ENCODE measurements around the gene GRIK4.

GRIK4 gene

DNA sequence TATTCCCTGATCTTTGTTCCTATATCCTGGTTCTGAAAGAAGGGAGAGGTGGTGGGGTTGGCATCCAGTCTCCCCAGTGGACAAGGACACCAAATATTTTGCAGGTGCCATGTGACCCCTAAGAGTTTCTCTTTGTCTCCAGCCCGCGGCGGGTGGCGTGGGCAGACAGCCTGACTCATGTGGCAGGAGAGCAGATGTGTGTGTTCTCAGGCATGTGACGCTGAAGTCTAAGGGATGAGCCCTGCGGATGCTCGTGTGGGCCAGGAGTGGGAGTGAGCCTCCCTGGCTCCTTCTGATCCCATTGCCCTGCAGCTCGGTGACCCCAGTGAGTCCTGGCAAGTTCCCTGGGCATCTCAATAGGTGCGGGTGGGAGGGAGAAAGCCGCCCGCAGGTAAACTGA, 417.5 kb downstream of the GRIK4 start:
- peak; percentile 12 for DNase-seq

DNA sequence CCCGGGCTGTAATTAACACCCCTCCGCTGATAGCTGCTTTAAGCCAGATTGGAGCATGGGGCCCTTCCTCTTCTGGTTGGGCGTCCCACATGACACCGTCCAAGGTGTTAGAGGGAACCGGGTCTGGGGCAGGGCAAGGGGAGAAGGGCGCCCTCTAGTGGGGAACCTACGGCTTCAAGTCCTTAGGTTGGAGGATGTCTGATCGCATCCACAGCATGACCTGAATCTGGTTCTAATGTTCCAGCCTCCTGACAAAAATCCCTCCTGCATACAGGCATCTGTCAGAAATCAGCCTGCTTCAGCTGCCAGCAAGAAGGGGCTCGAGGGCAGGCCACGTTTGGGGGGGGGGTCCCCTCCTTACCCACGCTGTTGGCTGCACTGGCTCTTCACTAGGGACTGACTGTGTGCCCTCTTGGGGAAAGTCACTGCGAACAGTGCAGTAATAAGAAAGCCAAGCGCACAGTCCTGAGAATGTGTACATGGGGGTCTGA, 418.2 kb downstream of the GRIK4 start:
- DNase-seq = peak; percentile 48

DNA sequence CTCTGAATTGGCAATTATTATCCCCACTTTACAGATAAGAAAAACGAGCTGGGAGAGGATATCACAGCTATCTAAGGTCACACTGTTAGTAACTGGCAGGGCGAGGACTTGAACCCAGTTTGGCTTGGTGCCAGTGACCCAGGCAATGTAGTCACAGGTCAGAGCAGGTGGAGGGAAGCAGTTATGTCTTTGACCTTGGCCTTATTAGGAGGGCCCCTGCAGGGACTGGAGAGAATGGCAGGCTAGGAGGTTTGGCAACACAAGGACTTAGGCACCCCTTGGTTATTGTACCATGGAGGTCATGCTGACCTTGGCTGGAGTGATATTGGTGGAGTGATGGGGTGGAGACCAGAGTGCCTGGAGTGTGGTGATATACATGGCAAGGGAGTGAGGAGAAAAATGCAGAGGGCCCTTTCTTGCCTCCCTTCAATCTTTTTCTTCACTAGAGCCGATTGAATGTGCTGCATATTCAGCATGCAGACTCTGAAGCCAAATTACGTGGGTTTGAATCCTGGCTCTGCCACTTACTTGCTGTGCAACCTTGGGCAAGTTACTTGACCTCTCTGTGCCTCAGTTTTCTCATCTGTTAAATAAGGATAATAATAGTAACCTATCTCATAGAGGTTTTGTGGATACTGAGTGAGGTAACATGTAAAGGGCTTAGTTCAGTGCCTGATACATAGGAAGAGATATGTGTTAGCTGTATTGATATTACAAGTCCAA, 419.7 kb downstream of the GRIK4 start:
- DNase-seq = no peak

DNA sequence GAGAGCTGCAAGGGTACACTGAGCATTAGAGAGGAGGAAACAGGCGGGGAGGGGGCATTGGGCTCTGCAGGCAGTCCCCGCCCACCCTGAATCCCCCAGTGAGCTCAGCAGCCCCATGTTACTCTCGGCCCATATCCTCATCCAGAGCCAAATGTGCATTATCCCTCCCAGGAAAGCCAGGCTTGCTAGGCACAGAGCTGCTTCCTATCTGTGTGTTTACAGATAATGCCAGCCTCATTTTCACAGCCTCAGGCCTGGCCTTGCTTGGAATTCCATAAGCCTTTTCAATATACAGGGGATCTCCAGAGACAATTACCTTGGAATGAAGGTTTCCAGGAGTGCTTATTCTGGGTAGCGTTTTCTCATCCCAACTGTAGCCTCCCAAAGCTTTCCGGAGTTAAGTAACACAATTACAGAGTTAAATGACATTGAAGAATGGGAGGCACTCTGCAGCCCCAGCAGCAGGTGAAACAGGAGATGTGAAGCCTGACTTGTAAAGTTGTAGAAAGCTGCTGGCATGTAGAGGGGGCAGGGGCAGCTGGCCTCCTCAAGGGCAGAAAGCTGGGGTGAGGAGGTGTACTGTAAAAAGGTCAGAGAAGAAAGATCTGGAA, 420.9 kb downstream of the GRIK4 start:
- DNase-seq = no peak

DNA sequence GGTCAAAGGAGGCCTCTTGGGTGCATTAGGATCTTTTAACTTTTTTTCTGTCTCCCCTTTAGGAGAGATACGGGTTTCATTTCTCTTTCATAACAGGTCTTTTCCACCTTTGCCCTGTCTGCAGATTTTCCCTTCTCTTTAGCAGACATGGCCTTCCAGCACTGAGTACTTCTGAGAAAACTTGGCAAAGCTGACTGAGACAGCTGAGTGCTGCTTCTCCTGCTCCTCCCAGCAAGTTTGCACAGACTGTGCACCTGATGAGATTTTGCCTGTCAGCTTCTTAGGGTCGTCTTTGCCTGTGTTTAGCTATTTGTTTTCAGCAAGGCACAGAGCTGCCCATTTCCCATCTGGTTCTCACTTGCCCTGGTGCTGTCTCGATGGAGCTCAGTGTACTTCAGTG, 424.8 kb downstream of the GRIK4 start:
- no peak for DNase-seq

DNA sequence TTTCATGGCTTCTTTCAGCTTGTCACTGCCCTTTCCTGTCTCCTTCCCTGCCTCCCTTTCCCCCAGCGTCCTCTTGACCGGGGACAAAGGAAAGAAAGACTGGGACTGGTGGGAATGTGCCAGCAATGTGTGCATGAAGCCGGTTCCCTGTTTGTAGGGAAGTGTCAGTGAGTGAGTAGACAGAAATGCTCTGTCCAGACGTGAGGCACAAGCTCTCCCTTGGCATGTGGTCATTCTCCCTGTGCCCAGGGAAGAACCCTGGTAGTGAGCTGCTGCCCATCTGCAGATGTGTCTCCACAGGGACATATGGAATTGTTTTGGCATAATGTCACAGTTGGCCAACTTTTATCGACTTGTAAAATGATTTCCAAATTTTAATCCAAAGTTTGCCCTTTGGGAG, 426.0 kb downstream of the GRIK4 start:
- no peak for DNase-seq

DNA sequence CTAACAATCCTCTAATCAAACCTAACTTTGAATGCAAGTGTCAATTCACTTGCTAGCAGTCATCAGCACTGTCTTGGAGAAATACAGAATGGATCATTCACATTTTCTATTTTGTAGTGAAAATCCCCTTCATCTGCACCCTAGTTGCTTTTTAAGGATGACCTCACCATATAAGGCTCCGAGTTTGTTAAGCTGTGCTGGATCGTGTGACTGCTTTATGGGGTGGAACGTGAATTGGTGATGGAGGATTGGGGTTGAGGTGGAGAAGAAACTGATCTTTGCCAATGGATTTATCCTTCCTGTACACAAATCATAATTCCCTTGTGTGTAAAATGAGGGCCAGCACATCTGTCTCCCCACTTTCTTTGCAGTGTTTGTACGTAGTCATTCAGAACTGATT, 426.7 kb downstream of the GRIK4 start:
- no peak for DNase-seq

DNA sequence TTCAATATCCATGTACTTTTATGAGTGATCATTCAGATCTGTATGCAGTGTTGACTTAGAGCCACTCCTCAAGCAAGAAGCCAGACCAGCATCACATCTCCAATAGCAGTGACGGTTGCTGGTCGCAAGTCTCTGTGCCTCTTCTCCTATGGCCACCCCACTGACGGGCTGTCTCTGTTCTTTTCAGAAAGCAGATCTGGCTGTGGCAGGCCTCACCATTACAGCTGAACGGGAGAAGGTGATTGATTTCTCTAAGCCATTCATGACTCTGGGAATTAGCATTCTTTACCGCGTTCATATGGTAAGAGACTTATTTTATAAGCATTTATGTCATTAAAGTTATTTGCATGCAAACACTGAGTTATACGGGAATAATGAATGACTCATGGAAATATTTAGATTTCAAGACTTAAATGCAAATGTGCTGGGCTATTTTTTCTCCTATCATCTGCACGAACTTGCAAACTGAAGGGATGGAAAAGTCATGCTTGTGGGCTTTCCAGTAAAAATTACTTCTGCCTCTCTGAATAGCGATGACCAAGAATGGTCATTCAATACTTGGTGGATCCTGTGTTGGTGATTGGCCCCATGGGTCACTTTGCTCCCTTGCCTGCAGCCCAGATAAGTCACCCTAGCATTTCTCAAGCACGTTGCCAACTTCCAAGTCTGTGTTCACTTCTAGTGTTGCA, 428.8 kb downstream of the GRIK4 start:
- no peak for DNase-seq

DNA sequence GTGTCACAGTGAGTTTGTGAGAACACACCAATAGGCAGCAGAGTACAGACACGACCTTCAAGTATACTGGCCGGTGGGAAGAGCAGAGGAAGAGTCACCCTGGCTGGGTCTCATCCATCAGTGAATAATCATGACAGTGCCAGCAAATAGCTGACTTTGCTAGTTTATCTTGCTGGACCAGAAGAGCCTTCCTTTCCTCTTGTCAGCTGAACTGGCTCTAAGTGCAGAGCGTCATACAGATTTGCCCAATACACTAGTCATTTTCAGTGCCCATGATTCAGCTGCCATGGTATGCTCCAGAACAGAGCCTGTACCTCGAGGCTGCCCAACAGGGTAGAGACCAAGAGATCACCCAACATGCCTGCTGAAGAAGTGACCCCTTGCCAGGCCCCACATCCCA, 429.5 kb downstream of the GRIK4 start:
- DNase-seq = no peak

DNA sequence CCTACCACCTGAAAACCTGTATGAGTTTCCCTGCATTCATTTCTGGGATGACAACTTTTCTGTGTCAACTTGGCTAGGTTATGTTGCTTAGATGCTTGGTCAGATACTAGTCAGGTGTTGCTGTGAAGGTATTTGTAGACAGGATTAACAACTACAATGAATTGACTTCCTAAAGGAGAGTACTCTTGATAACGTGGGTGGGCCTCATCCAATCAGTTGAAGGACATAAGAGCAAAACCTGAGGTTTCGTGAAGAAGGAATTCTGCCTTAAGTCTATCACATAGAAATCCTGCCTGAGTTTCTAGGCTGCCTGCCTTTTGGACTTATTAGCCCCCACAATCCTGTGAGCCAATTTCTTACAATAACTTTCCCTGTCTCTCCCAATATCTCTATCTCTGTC, 431.2 kb downstream of the GRIK4 start:
- no peak for DNase-seq

DNA sequence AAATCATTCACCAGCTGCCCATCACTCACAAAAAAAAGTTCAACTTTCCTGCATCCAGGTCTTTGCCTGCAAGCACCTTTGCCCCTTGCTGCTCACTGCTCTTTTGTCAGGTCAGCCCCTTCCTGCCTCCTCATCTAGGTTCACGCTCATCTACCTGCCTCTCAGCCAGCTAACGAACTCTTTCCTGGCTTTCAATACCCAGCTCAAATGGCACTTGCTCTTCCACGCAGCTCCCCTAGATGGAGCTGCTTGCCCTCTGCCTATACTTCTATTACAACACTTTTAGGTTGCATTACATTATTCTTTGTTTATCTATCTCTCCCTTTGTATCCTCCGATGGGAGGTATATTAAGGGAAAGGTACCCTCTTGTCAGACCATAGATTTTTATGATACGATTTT, 433.5 kb downstream of the GRIK4 start:
- no peak for DNase-seq

DNA sequence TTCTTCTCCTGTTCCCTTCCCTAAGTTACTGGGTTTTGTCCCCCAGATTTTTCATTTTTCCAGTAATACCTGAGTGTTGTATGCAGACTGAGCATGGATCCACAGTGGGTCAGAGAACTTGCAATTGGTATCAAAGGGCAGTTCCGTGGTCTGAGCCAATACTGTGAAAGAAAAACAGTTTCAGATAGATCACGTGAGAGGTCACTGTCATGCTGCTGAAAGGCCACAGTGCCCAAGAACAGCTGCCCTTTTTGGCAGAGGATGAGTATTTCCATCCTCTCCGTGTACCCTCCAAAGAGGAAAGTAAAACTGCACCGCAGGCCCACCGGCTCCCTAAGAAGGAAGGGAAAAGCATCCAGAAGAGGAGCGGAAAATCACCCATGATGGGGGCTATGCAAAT, 439.3 kb downstream of the GRIK4 start:
- DNase-seq = no peak

DNA sequence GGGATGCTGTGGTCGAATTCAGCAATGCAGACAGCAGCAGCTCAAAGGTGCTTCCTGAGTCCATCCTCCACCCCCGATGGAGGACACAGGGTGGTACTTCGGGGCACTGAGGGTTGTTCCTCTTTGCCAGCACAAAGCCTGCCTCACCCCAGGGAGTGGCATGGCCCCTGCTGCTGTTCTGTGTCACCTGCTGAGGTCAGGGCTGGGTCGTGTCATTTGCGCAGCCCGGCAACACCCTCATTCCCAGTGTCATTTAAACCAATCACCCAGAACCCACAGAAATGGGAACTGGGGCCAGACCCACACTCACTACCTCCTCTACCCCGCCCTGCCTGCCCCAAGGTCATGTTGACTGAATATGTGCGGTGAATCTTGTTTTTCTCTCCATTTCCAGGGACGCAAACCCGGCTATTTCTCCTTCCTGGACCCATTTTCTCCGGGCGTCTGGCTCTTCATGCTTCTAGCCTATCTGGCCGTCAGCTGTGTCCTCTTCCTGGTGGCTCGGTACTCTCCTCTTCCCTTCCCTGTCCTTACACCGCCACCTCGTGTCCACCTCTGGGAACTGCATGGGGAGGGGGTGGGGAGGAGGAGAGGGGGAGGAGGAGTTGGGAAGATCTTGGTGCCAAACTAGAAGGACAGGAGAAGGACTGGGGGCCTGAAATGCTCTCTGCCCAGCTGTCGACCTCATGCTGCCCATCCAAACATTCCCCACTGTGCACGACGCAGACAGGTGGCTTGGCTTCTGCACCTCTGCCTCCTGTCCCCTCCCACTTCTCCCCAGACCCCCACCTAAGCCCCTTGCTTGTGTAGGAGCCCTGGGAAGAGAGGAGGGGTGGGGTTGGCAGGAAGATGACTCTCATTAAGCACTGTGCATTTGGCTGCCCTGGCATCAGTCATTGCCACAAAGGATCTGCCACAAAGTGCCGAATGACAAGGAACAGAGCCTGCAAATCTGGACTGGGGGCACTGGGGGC, 441.2 kb downstream of the GRIK4 start:
- DNase-seq = peak; percentile 71

DNA sequence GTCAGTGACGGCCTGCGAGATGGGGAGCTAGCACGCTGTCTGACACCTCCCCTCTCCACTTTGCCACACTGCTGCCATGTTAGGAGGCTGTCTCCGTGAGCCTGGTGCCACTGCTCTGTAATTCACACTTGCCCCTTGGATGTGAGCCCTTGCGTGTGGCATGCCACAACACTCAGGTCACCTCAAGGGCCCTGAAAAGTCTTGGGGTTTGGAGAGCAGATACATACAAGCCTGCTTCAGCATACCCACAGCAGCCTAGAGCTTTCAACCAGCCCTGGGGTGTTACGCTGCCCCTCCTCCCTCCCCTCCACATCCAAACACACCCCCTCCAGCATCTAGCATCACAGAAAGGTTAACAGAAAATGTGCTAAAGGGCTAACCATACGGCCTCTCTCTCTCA, 442.8 kb downstream of the GRIK4 start:
- no peak for DNase-seq

DNA sequence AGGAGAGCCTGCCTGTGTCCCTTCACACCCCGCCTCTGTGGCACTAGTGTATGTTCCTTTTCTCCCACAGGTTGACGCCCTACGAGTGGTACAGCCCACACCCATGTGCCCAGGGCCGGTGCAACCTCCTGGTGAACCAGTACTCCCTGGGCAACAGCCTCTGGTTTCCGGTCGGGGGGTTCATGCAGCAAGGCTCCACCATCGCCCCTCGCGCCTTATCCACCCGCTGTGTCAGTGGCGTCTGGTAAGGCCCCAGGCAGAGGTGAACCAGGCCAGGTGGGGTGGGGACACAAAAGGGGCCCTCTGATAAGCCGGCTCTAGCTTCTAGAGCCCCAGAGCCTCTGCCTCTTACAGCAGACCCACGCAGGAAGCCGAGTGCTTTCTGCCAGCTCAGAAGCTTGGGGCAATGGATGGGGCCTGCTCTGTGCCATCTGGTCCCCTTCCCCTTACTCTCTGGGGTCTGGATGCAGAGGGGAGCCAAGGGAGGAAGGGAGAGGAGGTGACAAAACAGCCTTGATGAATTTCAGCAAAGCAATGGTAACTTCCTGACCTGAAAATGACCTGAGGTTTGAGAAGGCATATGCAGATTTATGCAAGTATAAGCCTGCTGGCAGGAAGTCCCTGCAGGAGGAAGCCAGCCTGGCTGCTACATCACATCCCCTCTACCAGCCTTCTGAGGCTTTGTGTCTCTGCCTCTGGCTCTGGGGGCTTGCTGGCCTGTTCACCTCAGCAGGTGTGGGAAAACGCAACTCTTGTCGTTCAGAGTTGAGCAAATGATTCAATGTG, 445.4 kb downstream of the GRIK4 start:
- DNase-seq = no peak

DNA sequence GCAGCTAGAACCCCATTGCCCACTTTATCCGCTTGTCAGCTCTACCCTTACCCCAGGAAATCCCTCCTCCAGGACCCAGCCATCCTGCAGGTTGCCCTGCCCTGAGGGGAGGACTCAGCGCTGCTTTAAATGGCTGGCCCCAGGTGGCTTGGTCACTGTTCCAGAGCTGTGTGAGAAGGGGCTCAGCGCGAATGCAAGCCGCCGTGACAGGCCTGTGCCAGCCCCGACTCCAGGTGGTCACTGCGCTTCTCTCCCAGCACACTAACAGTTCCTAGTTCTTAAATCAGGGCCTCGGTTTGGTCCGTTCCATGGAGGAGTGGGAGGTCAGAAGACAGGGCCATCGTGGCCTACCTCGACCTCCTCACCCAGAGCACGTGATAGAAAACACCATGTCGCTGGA, 446.6 kb downstream of the GRIK4 start:
- DNase-seq = no peak

DNA sequence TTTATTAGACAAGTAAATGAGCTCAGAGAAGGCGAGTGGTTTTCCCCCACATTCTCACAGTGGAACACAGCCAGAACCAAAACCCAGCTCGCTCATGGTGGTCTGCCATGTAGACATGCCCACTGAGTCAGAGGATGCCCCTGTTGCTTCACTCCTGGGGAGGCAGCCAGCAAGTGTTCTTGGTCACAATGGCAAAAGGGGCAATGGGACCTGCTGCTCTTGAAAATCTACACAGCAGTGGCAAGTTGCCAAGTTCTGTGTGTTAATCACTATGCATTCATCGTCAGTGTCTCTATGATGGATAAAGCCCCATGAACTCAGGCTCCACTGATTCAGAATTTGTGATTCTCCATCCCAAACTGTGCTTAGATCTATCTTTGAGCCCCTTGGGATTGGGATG, 447.6 kb downstream of the GRIK4 start:
- no peak for DNase-seq

DNA sequence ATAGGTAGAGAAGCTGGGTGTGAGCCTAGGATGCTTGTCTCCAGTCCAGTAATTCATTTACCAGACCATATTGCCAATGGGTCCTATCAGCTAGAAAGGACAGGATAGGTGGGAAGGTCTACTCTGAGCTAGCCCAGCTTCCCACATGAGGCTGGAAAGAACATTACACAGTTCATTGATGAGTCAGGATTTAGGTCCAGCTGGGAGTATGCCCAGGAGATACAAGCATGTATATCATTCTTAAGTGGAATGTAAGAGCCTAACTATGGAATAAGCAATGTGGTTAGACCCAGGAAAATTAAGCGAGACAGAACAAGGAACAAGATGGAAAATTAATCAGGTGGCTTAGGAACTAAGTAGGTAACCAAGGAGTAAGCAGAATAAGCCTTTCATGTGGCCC, 453.3 kb downstream of the GRIK4 start:
- peak; percentile 31 for DNase-seq

DNA sequence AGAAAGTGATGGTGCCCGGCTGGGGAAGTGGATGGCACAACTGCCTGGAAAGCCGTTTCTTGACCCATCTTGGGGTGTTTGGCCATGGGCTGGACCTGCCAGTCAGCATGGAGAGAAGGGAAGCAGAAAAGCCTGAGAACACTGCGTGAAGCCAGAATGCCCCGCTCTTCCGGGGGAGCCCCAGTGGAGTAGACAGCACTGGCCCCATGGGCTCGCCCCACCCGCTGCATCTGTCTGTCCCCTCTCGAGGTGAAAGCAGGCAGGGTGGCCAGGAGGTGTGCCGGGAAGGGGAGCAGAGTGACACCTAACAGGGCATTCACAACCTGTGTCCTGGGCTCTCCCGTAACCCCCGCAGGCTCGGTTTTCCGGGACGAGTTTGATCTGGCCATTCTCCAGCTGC, 455.3 kb downstream of the GRIK4 start:
- DNase-seq = no peak

DNA sequence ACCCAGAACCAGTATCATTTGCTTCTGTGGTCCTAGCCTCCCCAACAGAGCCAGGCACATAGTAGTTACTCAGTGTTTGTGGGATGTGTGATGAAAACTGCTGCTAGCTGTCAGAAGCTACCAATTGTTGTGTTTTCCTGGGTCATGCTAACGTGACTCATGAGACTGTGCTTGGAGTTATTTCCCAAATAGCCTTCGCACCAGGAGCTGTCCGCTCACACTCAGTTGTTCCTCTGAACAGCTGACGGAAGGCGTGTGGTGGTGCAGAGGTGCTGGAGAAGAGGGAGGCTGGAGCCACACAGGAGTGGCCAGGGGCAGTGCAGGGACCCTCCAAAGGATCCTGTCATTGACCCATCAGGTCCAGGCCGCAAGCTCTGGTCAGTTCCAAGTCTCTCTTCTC, 458.4 kb downstream of the GRIK4 start:
- no peak for DNase-seq

DNA sequence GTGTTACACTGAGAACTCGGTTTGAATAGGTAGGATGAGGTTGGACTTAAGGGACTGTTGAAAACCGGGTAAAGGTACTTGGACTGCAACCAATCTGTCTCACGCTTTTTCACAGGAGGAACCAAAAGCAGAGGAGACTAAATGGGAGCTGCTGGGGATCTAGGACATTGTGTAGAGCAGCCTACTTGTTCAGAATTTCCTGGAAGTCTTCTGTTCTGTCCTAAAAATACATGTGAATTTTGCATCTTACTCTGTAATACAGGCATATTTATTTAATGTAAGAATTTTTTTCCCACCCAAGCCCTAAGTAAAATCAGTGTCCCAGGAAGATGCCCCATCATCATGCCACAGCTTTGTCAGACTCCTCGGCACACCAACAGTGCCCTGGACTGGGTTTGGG, 460.3 kb downstream of the GRIK4 start:
- DNase-seq = no peak

DNA sequence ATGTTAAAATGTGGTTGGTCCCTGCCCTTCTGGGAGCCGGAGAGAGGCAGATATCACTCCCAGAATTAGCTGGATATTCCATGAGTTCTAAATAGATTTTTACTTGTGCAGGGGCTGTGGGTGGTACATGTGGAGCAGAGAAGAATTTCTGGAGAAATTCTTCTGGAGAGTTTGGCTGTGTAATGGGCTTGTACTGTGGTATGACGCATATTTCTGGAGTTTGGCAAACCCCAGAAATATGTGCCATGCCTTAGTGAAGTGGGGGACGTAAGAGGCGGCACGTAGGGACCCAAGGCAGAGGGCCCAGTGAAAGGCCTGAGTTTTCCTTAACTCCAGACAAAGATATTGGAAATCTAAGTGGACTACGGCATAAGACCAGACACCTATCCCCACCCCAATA, 461.1 kb downstream of the GRIK4 start:
- no peak for DNase-seq
